HepG2 (cell line): ENCODE results near the gene NOL4L. TPM values are rescaled to one million over a fixed set of nuclear protein-coding genes. Genes with fewer than 3 reads are reported as not detected.

Experiments used
- GATA4 ChIP-seq: sonication (generic); IDR thresholded peaks from 2 replicates; pipeline ENCODE4 v1.6.1; 2016; ENCODE audit warnings: antibody characterized with exemption, low read depth, borderline replicate concordance
- KLF12 ChIP-seq: sonication (generic); formaldehyde crosslinking; IDR thresholded peaks from 2 replicates; pipeline ENCODE4 v1.4.0; 2020; ENCODE audit warnings: missing genetic modification reagents, borderline replicate concordance
- MAZ ChIP-seq, 2 experiments: sonication (generic) in 1 of 2; formaldehyde crosslinking in 1 of 2; IDR thresholded peaks; 2 replicates each; pipeline versions ENCODE4 v1.5.0 to v1.6.1; 2012 to 2020; ENCODE audit warnings: low read depth in 2 of 2, mild to moderate bottlenecking in 2 of 2, borderline replicate concordance in 1 of 2, improper control_type of control experiment in 1 of 2, low read length in 1 of 2, missing genetic modification reagents in 1 of 2, moderate library complexity in 1 of 2
- MTF2 ChIP-seq: sonication (generic); formaldehyde crosslinking; IDR thresholded peaks from 2 replicates; pipeline ENCODE4 v1.5.0; 2020; ENCODE audit warnings: missing genetic modification reagents, borderline replicate concordance
- PCBP1 ChIP-seq: fragments of 200-400 bp; formaldehyde crosslinking; IDR thresholded peaks from 2 replicates; pipeline ENCODE4 v1.6.1; 2017; ENCODE audit warnings: mild to moderate bottlenecking, low read depth, low read length, borderline replicate concordance
- SP1 ChIP-seq, 2 experiments: fragments of 450-650 bp in 1 of 2; sonication (generic) in 1 of 2; formaldehyde crosslinking in 1 of 2; IDR thresholded peaks; 2 replicates each; pipeline versions ENCODE4 v1.4.0 to v1.6.1; 2016 to 2020; ENCODE audit warnings: missing genetic modification reagents in 1 of 2
- TOE1 ChIP-seq: sonication (generic); formaldehyde crosslinking; IDR thresholded peaks from 2 replicates; pipeline ENCODE4 v1.4.0; 2020; ENCODE audit warnings: mild to moderate bottlenecking, missing genetic modification reagents
- TOPORS ChIP-seq: sonication (generic); formaldehyde crosslinking; IDR thresholded peaks from 2 replicates; pipeline ENCODE4 v1.8.0; 2023; ENCODE audit warnings: mild to moderate bottlenecking, missing genetic modification reagents
- XRCC5 ChIP-seq: fragments of 200-400 bp; formaldehyde crosslinking; optimal IDR thresholded peaks from 2 replicates; pipeline ENCODE3; 2017; ENCODE audit warnings: mild to moderate bottlenecking, low read length
- ZFAT ChIP-seq: sonication (generic); formaldehyde crosslinking; conservative IDR thresholded peaks from 2 replicates; pipeline ENCODE4 v1.8.1; 2023; ENCODE audit warnings: missing genetic modification reagents, inconsistent platforms
- ZFP36L1 ChIP-seq: sonication (generic); formaldehyde crosslinking; IDR thresholded peaks from 2 replicates; pipeline ENCODE4 v1.8.0; 2022; ENCODE audit warnings: mild to moderate bottlenecking, missing genetic modification reagents, moderate library complexity
- ZFP62 ChIP-seq: sonication (generic); formaldehyde crosslinking; IDR thresholded peaks from 2 replicates; pipeline ENCODE4 v1.4.0; 2020; ENCODE audit warnings: missing genetic modification reagents
- ZNF790 ChIP-seq: sonication (generic); formaldehyde crosslinking; IDR thresholded peaks from 2 replicates; pipeline ENCODE4 v1.8.0; 2022; ENCODE audit warnings: missing genetic modification reagents, mild to moderate bottlenecking, borderline replicate concordance
- ZSCAN31 ChIP-seq: sonication (generic); formaldehyde crosslinking; IDR thresholded peaks from 2 replicates; pipeline ENCODE4 v1.5.0; 2020; ENCODE audit warnings: low read depth, mild to moderate bottlenecking, missing genetic modification reagents
- polyA plus RNA-seq, 8 experiments: library from polyadenylated mRNA; depleted of rRNA in 3 of 8; stranded (reverse) in 7 of 8; unstranded in 1 of 8; fragments of >200 nt; fragmentation: Illumina TruSeq in 4 of 8; extraction: Trizol in 4 of 8; gene quantifications; 2 replicates each; pipeline versions ENCODE4 v1.2.1 to v1.2.3, GENCODE V29; 2011 to 2016; ENCODE audit warnings: low read depth in 4 of 8, missing spikeins in 1 of 8, mixed read lengths in 1 of 8; ENCODE audit not compliant: insufficient read depth in 1 of 8
- total RNA-seq, 5 experiments: library from RNA; depleted of rRNA; stranded (reverse); fragments of >200 nt; fragmentation: Illumina TruSeq; extraction: Trizol; gene quantifications; 2 replicates each; pipeline ENCODE4 v1.2.3, GENCODE V29; 2016; ENCODE audit warnings: low read depth in 1 of 5
- TF ChIP-seq, protein P1 (sequence below): sonication (generic); formaldehyde crosslinking; IDR thresholded peaks from 2 replicates; pipeline ENCODE4 v1.4.0; 2020; ENCODE audit warnings: missing genetic modification reagents, borderline replicate concordance
- TF ChIP-seq, protein P2 (sequence below): sonication (generic); formaldehyde crosslinking; IDR thresholded peaks from 2 replicates; pipeline ENCODE4 v1.4.0; 2020; ENCODE audit warnings: missing genetic modification reagents
- TF ChIP-seq, protein P3 (sequence below): sonication (generic); formaldehyde crosslinking; IDR thresholded peaks from 2 replicates; pipeline ENCODE4 v1.4.0; 2020; ENCODE audit warnings: mild to moderate bottlenecking, missing genetic modification reagents
- TF ChIP-seq, protein P4 (sequence below): sonication (generic); formaldehyde crosslinking; conservative IDR thresholded peaks from 2 replicates; pipeline ENCODE4 v1.4.0; 2020; ENCODE audit warnings: missing genetic modification reagents

Gene NOL4L
- total and polyA plus RNA-seq, 2 of the 13 experiments (the other 11 are each of a cell fraction or from before 2014, with no cell fraction given), result 16.6 to 35.4 TPM

DNA sequence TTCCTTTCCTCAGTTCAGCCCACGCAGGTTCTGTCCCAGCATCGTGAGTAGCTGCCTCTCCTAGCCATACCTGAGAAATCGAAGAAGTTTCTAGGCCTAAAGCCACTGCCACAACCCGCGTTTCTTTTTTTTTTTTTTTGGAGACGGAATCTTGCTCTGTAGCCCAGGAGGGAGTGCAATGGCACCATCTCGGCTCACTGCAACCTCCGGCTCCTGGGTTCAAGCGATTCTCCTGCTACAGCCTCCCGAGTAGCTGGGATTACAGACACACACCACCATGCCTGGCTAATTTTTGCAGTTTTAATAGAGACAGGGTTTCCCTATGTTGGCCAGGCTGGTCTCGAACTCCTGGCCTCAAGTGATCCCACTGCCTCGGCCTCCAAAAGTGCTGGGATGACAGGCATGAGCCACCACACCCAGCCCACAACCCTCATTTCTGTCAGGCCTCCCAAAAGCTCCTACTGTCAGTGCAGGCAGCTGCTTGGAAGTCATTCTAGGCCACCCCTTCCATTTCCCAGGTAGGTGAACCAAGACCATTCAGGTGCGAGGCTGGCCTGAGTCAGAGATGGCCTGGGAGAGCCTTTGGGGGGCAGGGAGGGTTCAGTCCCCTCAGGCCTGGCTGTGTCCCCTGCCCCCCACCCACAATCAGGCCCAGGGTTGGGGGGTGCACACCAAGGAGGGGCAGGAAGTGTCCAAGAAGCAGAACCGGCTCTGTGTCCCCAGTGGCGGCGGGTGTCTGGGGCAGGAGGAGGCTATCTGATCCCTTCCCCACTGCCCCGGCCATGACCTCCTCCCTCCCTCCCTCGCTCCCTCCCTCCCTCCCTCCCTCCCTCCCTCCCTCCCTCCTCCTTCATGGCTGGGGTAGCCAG lies 47.2 kb downstream of the NOL4L start (continued):
- TF ChIP-seq, protein P1, sequence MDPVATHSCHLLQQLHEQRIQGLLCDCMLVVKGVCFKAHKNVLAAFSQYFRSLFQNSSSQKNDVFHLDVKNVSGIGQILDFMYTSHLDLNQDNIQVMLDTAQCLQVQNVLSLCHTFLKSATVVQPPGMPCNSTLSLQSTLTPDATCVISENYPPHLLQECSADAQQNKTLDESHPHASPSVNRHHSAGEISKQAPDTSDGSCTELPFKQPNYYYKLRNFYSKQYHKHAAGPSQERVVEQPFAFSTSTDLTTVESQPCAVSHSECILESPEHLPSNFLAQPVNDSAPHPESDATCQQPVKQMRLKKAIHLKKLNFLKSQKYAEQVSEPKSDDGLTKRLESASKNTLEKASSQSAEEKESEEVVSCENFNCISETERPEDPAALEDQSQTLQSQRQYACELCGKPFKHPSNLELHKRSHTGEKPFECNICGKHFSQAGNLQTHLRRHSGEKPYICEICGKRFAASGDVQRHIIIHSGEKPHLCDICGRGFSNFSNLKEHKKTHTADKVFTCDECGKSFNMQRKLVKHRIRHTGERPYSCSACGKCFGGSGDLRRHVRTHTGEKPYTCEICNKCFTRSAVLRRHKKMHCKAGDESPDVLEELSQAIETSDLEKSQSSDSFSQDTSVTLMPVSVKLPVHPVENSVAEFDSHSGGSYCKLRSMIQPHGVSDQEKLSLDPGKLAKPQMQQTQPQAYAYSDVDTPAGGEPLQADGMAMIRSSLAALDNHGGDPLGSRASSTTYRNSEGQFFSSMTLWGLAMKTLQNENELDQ (CRISPR knock-in tag), result no peak
- TF ChIP-seq MAZ (IDR thresholded peaks at IDR 0.05; ENCODE audit: borderline replicate concordance, low read depth, low read length) (no peak; the same call in 1 of the 2 replicates), MAZ (CRISPR knock-in tag; IDR thresholded peaks at IDR 0.05; ENCODE audit: low read depth) (0 out of 2 replicates have a peak, but pooled peaks have one; percentile 17), ZSCAN31 (peak; percentile 56; the same call in 1 of the 2 replicates), TOE1 (no peak), ZFP62 (0 out of 2 replicates have a peak, but pooled peaks have one; percentile 41), PCBP1 (peak; percentile 99), GATA4 (no peak), TOPORS (no peak), ZFP36L1 (CRISPR knock-in tag) (no peak), XRCC5 (no peak), MTF2 (CRISPR knock-in tag) (no peak), ZFAT (CRISPR knock-in tag) (no peak), KLF12 (CRISPR knock-in tag) (peak; percentile 39; the same call in 1 of the 2 replicates), SP1 (IDR thresholded peaks at IDR 0.05) (no peak), SP1 (CRISPR knock-in tag; IDR thresholded peaks at IDR 0.05) (no peak), ZNF790 (CRISPR knock-in tag) (no peak)
- TF ChIP-seq, protein P2, sequence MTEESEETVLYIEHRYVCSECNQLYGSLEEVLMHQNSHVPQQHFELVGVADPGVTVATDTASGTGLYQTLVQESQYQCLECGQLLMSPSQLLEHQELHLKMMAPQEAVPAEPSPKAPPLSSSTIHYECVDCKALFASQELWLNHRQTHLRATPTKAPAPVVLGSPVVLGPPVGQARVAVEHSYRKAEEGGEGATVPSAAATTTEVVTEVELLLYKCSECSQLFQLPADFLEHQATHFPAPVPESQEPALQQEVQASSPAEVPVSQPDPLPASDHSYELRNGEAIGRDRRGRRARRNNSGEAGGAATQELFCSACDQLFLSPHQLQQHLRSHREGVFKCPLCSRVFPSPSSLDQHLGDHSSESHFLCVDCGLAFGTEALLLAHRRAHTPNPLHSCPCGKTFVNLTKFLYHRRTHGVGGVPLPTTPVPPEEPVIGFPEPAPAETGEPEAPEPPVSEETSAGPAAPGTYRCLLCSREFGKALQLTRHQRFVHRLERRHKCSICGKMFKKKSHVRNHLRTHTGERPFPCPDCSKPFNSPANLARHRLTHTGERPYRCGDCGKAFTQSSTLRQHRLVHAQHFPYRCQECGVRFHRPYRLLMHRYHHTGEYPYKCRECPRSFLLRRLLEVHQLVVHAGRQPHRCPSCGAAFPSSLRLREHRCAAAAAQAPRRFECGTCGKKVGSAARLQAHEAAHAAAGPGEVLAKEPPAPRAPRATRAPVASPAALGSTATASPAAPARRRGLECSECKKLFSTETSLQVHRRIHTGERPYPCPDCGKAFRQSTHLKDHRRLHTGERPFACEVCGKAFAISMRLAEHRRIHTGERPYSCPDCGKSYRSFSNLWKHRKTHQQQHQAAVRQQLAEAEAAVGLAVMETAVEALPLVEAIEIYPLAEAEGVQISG (CRISPR knock-in tag), result no peak
- TF ChIP-seq, protein P3, sequence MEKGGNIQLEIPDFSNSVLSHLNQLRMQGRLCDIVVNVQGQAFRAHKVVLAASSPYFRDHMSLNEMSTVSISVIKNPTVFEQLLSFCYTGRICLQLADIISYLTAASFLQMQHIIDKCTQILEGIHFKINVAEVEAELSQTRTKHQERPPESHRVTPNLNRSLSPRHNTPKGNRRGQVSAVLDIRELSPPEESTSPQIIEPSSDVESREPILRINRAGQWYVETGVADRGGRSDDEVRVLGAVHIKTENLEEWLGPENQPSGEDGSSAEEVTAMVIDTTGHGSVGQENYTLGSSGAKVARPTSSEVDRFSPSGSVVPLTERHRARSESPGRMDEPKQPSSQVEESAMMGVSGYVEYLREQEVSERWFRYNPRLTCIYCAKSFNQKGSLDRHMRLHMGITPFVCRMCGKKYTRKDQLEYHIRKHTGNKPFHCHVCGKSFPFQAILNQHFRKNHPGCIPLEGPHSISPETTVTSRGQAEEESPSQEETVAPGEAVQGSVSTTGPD, result no peak
- TF ChIP-seq, protein P4, sequence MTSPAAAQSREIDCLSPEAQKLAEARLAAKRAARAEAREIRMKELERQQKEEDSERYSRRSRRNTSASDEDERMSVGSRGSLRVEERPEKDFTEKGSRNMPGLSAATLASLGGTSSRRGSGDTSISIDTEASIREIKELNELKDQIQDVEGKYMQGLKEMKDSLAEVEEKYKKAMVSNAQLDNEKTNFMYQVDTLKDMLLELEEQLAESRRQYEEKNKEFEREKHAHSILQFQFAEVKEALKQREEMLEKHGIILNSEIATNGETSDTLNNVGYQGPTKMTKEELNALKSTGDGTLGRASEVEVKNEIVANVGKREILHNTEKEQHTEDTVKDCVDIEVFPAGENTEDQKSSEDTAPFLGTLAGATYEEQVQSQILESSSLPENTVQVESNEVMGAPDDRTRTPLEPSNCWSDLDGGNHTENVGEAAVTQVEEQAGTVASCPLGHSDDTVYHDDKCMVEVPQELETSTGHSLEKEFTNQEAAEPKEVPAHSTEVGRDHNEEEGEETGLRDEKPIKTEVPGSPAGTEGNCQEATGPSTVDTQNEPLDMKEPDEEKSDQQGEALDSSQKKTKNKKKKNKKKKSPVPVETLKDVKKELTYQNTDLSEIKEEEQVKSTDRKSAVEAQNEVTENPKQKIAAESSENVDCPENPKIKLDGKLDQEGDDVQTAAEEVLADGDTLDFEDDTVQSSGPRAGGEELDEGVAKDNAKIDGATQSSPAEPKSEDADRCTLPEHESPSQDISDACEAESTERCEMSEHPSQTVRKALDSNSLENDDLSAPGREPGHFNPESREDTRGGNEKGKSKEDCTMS, result no peak
